ENCODE measurements around the gene GRAMD2A.

GRAMD2A gene

DNA sequence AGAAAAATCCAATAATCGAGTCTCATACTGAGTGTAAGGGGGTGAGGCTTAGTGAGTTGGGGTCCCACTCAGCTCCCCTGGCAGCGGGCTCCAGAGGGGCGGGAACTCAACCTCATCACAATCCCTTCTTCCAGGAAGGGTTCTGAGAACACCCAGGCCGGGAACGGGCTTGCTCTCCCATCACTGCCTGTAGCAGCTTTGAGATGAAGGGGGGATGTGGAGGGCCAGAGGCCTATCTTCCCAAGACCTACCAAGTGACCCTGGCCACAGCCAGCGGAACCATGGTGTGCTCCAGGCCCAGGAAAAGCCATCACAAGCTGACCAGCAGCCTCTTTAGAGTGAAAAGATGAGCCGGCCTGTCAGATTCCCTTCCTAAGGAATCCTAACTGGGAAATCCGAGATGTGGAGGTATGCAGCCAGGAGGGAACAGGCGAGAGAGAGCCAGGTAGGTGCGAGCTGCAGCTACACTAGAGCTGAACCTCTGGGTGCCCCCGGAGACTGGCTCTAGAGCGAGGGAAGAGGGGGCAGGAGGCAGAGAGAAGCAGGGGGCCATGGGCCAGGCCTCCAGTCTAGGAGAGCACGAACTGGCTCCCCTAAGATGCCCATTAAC is 18.5 kb downstream of the GRAMD2A start:
- TF ChIP-seq, protein P1, sequence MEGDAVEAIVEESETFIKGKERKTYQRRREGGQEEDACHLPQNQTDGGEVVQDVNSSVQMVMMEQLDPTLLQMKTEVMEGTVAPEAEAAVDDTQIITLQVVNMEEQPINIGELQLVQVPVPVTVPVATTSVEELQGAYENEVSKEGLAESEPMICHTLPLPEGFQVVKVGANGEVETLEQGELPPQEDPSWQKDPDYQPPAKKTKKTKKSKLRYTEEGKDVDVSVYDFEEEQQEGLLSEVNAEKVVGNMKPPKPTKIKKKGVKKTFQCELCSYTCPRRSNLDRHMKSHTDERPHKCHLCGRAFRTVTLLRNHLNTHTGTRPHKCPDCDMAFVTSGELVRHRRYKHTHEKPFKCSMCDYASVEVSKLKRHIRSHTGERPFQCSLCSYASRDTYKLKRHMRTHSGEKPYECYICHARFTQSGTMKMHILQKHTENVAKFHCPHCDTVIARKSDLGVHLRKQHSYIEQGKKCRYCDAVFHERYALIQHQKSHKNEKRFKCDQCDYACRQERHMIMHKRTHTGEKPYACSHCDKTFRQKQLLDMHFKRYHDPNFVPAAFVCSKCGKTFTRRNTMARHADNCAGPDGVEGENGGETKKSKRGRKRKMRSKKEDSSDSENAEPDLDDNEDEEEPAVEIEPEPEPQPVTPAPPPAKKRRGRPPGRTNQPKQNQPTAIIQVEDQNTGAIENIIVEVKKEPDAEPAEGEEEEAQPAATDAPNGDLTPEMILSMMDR (IDR thresholded peaks at IDR 0.05; ENCODE audit: poor library complexity, severe bottlenecking), result no peak
- H3K4me1 ChIP-seq (ENCODE audit: insufficient read depth, poor library complexity, severe bottlenecking), result peaks cover 18% of the 10 kb centered on the region
- H3K36me3 ChIP-seq (ENCODE audit: low read depth), result no peaks in the 10 kb centered on the region
- H3K9me3 ChIP-seq (ENCODE audit: severe bottlenecking), result no peaks in the 10 kb centered on the region
- H3K27me3 ChIP-seq (ENCODE audit: insufficient read depth, poor library complexity, severe bottlenecking), result no peaks in the 10 kb centered on the region
- H3K27ac ChIP-seq (ENCODE audit: poor library complexity, severe bottlenecking), result no peak overlapping the region
- no peak overlapping the region for H3K4me3 ChIP-seq (ENCODE audit: severe bottlenecking)
- ATAC-seq (ENCODE audit: low read depth) (no peak), DNase-seq (ENCODE audit: low spot score) (peak; percentile 65)

DNA sequence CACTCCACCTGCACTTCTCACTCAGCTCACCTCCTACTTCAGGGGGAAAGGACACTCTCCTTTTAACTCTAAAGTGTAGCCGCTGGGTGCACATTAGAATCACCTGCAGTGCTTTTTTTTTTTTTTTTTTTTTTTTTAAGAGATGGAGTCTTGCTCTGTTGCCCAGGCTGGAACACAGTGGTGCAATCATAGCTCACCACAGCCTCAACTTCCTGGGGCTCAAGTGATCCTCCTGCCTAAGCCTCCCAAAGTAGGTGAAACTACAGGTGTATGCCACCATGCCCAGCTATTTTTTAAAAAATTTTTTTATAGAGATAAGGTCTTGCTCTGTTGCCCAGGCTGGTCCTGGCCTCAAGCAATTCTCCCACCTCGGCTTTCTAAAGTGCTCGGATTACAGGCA is 20.8 kb downstream of the GRAMD2A start:
- no peak overlapping the region for H3K27ac ChIP-seq (ENCODE audit: poor library complexity, severe bottlenecking)
- H3K9me3 ChIP-seq (ENCODE audit: severe bottlenecking), result no peaks in the 10 kb centered on the region
- ATAC-seq (ENCODE audit: low read depth) (no peak), DNase-seq (ENCODE audit: low spot score) (peak; percentile 21)
- H3K4me3 ChIP-seq (ENCODE audit: severe bottlenecking), result no peak overlapping the region
- H3K4me1 ChIP-seq (ENCODE audit: insufficient read depth, poor library complexity, severe bottlenecking), result peaks cover 7% of the 10 kb centered on the region
- H3K36me3 ChIP-seq (ENCODE audit: low read depth), result no peaks in the 10 kb centered on the region
- no peaks in the 10 kb centered on the region for H3K27me3 ChIP-seq (ENCODE audit: insufficient read depth, poor library complexity, severe bottlenecking)
- TF ChIP-seq, protein P1 (IDR thresholded peaks at IDR 0.05; ENCODE audit: poor library complexity, severe bottlenecking), result no peak

DNA sequence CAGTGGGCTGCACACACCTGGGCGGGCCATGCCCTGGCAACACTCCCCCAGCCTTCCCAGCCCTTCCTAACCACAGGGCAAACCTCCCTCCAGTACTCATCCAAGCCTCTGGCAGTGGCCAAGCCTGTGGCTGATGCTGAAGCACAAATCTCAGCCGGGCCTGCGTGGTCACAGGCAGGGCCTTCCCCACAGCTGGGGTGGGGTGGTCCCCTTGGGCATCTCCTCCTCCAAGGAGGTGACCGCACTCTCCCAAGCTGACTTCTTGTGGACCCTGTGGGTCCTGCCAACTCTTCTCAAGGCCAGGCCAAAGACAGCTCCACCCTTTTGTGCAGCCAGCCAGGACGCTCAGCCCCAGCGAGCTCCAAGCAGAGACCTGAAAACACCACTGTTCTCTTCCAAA is 21.4 kb downstream of the GRAMD2A start:
- peak; percentile 66 for DNase-seq (ENCODE audit: low spot score)
- H3K27me3 ChIP-seq (ENCODE audit: insufficient read depth, poor library complexity, severe bottlenecking), result no peaks in the 10 kb centered on the region
- no peaks in the 10 kb centered on the region for H3K9me3 ChIP-seq (ENCODE audit: severe bottlenecking)
- ATAC-seq (ENCODE audit: low read depth), result peak; percentile 5; the same call in 1 of the 3 replicates
- H3K4me3 ChIP-seq (ENCODE audit: severe bottlenecking), result no peak overlapping the region
- H3K4me1 ChIP-seq (ENCODE audit: insufficient read depth, poor library complexity, severe bottlenecking), result peaks cover 7% of the 10 kb centered on the region
- H3K27ac ChIP-seq (ENCODE audit: poor library complexity, severe bottlenecking), result no peak overlapping the region
- H3K36me3 ChIP-seq (ENCODE audit: low read depth), result no peaks in the 10 kb centered on the region
- TF ChIP-seq, protein P1 (IDR thresholded peaks at IDR 0.05; ENCODE audit: poor library complexity, severe bottlenecking), result no peak

DNA sequence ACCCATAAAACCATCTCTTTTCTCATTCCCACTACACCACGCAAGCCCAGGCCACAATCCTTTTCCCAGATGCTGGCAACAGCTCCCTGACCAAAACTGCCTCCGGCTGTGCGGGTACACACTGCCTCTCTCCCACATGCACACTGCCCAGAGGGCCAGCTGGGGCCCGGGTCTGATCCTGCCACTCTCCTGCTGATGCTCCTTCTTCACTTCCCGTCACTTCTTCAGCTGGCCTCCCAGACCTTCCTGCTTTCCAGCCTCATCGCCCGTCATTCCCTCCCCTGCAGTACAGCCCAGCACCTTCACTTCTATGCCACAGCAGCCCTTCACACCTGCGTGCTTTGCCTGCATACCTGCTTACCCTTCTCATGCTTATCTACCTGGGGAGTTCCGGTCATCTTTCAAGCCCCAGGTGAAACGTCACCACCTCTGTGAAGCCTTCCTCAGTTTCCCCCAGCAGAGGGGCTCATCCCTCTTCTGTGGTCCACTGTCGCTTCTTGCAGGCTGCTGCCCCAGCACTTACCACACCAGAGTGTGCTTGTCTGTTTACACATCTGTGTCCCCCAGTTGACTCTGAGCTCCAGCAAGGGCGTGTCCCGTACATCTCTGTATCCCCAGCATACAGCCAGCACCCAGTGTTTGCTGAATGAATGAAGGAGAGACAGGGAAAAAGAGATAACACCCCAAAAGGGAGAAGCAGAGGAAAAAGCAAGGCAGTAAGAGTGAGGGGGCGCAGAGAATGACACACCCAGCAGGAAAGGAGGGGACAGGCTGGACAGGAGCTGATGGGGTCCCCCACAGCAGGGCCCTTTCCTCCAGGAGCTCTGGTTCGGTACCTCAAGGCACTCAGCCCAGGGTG is 22.2 kb downstream of the GRAMD2A start:
- ATAC-seq (ENCODE audit: low read depth) (peak; percentile 17; the same call in 2 of the 3 replicates), DNase-seq (ENCODE audit: low spot score) (peak; percentile 64)
- TF ChIP-seq, protein P1 (IDR thresholded peaks at IDR 0.05; ENCODE audit: poor library complexity, severe bottlenecking), result no peak
- Histone ChIP-seq H3K4me1 (ENCODE audit: insufficient read depth, poor library complexity, severe bottlenecking) (peaks cover 7% of the 10 kb centered on the region), H3K36me3 (ENCODE audit: low read depth) (no peaks in the 10 kb centered on the region), H3K4me3 (ENCODE audit: severe bottlenecking) (no peak overlapping the region), H3K27me3 (ENCODE audit: insufficient read depth, poor library complexity, severe bottlenecking) (no peaks in the 10 kb centered on the region), H3K9me3 (ENCODE audit: severe bottlenecking) (no peaks in the 10 kb centered on the region), H3K27ac (ENCODE audit: poor library complexity, severe bottlenecking) (no peak overlapping the region)
